Measurements from ENCODE around the gene JMJD4.

JMJD4 gene

GRCh38 chr1:227748496-227749182, 13.5 kb upstream of the JMJD4 start:
- no peak for DNase-seq

- no peak for DNase-seq
Measured at GRCh38 chr1:227747948-227748495, 12.9 kb upstream of the JMJD4 start.

GRCh38 chr1:227747382-227747781, 12.3 kb upstream of the JMJD4 start:
- no peak for DNase-seq

- DNase-seq, result no peak
Measured at GRCh38 chr1:227746676-227747075, 11.6 kb upstream of the JMJD4 start.

GRCh38 chr1:227745568-227746265, 10.6 kb upstream of the JMJD4 start:
- DNase-seq, result no peak

GRCh38 chr1:227744668-227745067, 9.6 kb upstream of the JMJD4 start:
- DNase-seq, result no peak

GRCh38 chr1:227742738-227743715, 7.9 kb upstream of the JMJD4 start:
- DNase-seq, result no peak

GRCh38 chr1:227741166-227741870, 6.2 kb upstream of the JMJD4 start:
- DNase-seq, result no peak

- DNase-seq, result no peak
Measured at GRCh38 chr1:227740401-227740960, 5.4 kb upstream of the JMJD4 start.

- DNase-seq, result no peak
Measured at GRCh38 chr1:227739636-227740035, 4.5 kb upstream of the JMJD4 start.

- no peak for DNase-seq
Measured at GRCh38 chr1:227738820-227739219, 3.7 kb upstream of the JMJD4 start.

- DNase-seq, result no peak
Measured at GRCh38 chr1:227736814-227737432, 1.8 kb upstream of the JMJD4 start.

GRCh38 chr1:227735539-227736285, 610 bp upstream of the JMJD4 start:
- DNase-seq, result no peak

GRCh38 chr1:227734546-227734855, 601 bp downstream of the JMJD4 start:
- DNase-seq, result no peak

- no peak for DNase-seq
Measured at GRCh38 chr1:227733751-227734545, 1.2 kb downstream of the JMJD4 start.

GRCh38 chr1:227733309-227733705, 1.8 kb downstream of the JMJD4 start:
- DNase-seq, result no peak

- DNase-seq, result no peak
Measured at GRCh38 chr1:227732586-227733308, 2.4 kb downstream of the JMJD4 start.

GRCh38 chr1:227731696-227732585, 3.2 kb downstream of the JMJD4 start:
- DNase-seq, result no peak
